HepG2 (cell line): ENCODE measurements around the gene PTMA. TPM values are rescaled to one million over a fixed set of nuclear protein-coding genes. Genes with fewer than 3 reads are reported as not detected.

ENCODE experiments used
- CSRNP1 ChIP-seq: sonication (generic); formaldehyde crosslinking; IDR thresholded peaks from 2 replicates; pipeline ENCODE4 v1.8.1; 2023; ENCODE audit warnings: mild to moderate bottlenecking, missing genetic modification reagents
- GATAD2A ChIP-seq: IDR thresholded peaks from 2 replicates; pipeline ENCODE4 v1.6.1; 2016
- HIC2 ChIP-seq: sonication (generic); formaldehyde crosslinking; IDR thresholded peaks from 2 replicates; pipeline ENCODE4 v1.9.0; 2022; ENCODE audit warnings: low read depth, missing genetic modification reagents
- KLF9 ChIP-seq: IDR thresholded peaks from 2 replicates; pipeline ENCODE4 v1.6.1; 2016; ENCODE audit warnings: low read depth
- NFE2 ChIP-seq: sonication (generic); formaldehyde crosslinking; IDR thresholded peaks from 2 replicates; pipeline ENCODE4 v1.4.0; 2020; ENCODE audit warnings: missing genetic modification reagents
- TRIM22 ChIP-seq: fragments of 450-650 bp; IDR thresholded peaks from 2 replicates; pipeline ENCODE4 v1.6.1; 2017
- ZFX ChIP-seq: sonication (generic); formaldehyde crosslinking; IDR thresholded peaks from 2 replicates; pipeline ENCODE4 v1.4.0; 2020; ENCODE audit warnings: mild to moderate bottlenecking, low read depth, missing genetic modification reagents, moderate library complexity
- ZNF224 ChIP-seq: sonication (generic); formaldehyde crosslinking; IDR thresholded peaks from 2 replicates; pipeline ENCODE4 v1.5.0; 2020; ENCODE audit warnings: mild to moderate bottlenecking, missing genetic modification reagents
- ZNF280D ChIP-seq: sonication (generic); formaldehyde crosslinking; IDR thresholded peaks from 2 replicates; pipeline ENCODE4 v1.5.1; 2020; ENCODE audit warnings: mild to moderate bottlenecking, missing genetic modification reagents
- ZNF7 ChIP-seq: IDR thresholded peaks from 2 replicates; pipeline ENCODE4 v1.6.1; 2016; ENCODE audit warnings: missing biosample characterization, missing genetic modification reagents
- ZNF883 ChIP-seq: sonication (generic); formaldehyde crosslinking; IDR thresholded peaks from 2 replicates; pipeline ENCODE4 v1.5.1; 2020; ENCODE audit warnings: mild to moderate bottlenecking, missing genetic modification reagents; ENCODE audit errors: not compliant biosample characterization
- polyA plus RNA-seq, 8 experiments: library from polyadenylated mRNA; depleted of rRNA in 3 of 8; stranded (reverse) in 7 of 8; unstranded in 1 of 8; fragments of >200 nt; fragmentation: Illumina TruSeq in 4 of 8; extraction: Trizol in 4 of 8; gene quantifications; 2 replicates each; pipeline versions ENCODE4 v1.2.1 to v1.2.3, GENCODE V29; 2011 to 2016; ENCODE audit warnings: low read depth in 4 of 8, missing spikeins in 1 of 8, mixed read lengths in 1 of 8; ENCODE audit not compliant: insufficient read depth in 1 of 8
- total RNA-seq, 5 experiments: library from RNA; depleted of rRNA; stranded (reverse); fragments of >200 nt; fragmentation: Illumina TruSeq; extraction: Trizol; gene quantifications; 2 replicates each; pipeline ENCODE4 v1.2.3, GENCODE V29; 2016; ENCODE audit warnings: low read depth in 1 of 5
- TF ChIP-seq, protein P1 (sequence below): sonication (generic); formaldehyde crosslinking; IDR thresholded peaks from 2 replicates; pipeline ENCODE4 v1.4.0; 2020; ENCODE audit warnings: mild to moderate bottlenecking, low read depth, missing genetic modification reagents
- TF ChIP-seq, protein P2 (sequence below): sonication (generic); formaldehyde crosslinking; IDR thresholded peaks from 2 replicates; pipeline ENCODE4 v1.5.0; 2020; ENCODE audit warnings: mild to moderate bottlenecking, low read depth, missing genetic modification reagents, borderline replicate concordance
- TF ChIP-seq, protein P3 (sequence below): sonication (generic); formaldehyde crosslinking; IDR thresholded peaks from 2 replicates; pipeline ENCODE4 v1.8.0; 2022; ENCODE audit warnings: missing genetic modification reagents, mild to moderate bottlenecking, borderline replicate concordance

The PTMA gene
- total and polyA plus RNA-seq, 2 of the 13 experiments (the other 11 are each of a cell fraction or from before 2014, with no cell fraction given), result 190 to 1,086 TPM

- TF ChIP-seq HIC2 (CRISPR knock-in tag), result no peak
- no peak for TF ChIP-seq ZNF7
- TF ChIP-seq, protein P1, sequence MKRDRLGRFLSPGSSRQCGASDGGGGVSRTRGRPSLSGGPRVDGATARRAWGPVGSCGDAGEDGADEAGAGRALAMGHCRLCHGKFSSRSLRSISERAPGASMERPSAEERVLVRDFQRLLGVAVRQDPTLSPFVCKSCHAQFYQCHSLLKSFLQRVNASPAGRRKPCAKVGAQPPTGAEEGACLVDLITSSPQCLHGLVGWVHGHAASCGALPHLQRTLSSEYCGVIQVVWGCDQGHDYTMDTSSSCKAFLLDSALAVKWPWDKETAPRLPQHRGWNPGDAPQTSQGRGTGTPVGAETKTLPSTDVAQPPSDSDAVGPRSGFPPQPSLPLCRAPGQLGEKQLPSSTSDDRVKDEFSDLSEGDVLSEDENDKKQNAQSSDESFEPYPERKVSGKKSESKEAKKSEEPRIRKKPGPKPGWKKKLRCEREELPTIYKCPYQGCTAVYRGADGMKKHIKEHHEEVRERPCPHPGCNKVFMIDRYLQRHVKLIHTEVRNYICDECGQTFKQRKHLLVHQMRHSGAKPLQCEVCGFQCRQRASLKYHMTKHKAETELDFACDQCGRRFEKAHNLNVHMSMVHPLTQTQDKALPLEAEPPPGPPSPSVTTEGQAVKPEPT (CRISPR knock-in tag), result 0 out of 2 replicates have a peak, but pooled peaks have one; percentile 30
- no peak for TF ChIP-seq KLF9 (CRISPR knock-in tag)
- no peak for TF ChIP-seq NFE2 (CRISPR knock-in tag)
- 0 out of 2 replicates have a peak, but pooled peaks have one; percentile 21 for TF ChIP-seq ZFX (CRISPR knock-in tag)
- TF ChIP-seq ZNF224 (CRISPR knock-in tag), result peak; percentile 15; the same call in 1 of the 2 replicates
- TF ChIP-seq ZNF883, result no peak
- 0 out of 2 replicates have a peak, but pooled peaks have one; percentile 52 for TF ChIP-seq ZNF280D
- no peak for TF ChIP-seq TRIM22
- TF ChIP-seq, protein P2, sequence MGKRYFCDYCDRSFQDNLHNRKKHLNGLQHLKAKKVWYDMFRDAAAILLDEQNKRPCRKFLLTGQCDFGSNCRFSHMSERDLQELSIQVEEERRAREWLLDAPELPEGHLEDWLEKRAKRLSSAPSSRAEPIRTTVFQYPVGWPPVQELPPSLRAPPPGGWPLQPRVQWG (CRISPR knock-in tag), result 0 out of 2 replicates have a peak, but pooled peaks have one; percentile 37
- TF ChIP-seq GATAD2A (CRISPR knock-in tag), result 0 out of 2 replicates have a peak, but pooled peaks have one; percentile 35
- TF ChIP-seq, protein P3, sequence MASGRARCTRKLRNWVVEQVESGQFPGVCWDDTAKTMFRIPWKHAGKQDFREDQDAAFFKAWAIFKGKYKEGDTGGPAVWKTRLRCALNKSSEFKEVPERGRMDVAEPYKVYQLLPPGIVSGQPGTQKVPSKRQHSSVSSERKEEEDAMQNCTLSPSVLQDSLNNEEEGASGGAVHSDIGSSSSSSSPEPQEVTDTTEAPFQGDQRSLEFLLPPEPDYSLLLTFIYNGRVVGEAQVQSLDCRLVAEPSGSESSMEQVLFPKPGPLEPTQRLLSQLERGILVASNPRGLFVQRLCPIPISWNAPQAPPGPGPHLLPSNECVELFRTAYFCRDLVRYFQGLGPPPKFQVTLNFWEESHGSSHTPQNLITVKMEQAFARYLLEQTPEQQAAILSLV (CRISPR knock-in tag), result peak; percentile 39; the same call in 1 of the 2 replicates
- TF ChIP-seq CSRNP1 (CRISPR knock-in tag), result no peak
Observed at GRCh38 chr2:231714639-231715498, 6.5 kb downstream of the PTMA start (continued).
